ENCODE data around the gene HOXD10.

HOXD10 gene

DNA sequence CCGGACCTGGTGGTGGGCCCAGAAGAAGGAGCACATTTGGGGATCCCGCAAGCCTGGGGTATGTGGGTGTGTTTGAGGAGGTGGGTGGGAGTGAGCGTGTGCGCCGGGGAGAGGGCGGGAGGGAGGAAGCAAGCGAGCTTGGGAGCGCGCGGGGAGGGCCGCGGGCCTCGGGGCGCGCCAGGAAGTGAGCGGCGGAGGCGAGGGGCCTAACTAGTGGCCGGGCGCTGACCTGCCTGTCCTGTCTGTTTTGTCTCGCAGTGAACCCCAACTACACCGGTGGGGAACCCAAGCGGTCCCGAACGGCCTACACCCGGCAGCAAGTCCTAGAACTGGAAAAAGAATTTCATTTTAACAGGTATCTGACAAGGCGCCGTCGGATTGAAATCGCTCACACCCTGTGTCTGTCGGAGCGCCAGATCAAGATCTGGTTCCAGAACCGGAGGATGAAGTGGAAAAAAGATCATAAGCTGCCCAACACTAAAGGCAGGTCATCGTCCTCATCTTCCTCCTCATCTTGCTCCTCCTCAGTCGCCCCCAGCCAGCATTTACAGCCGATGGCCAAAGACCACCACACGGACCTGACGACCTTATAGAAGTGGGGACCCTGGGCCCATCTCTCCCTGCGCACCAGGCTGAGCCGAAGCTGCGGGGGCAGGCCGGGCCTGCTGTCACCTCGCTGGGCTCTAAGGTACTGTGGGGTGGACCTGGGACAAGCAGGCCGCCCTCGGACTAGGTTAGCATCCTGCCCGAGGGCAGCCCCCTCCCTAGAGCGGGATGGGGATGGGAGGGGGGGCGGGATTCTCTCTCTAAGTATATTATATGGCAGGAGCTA lies 36.0 kb downstream of the HOXD10 start:
- no peak for DNase-seq

DNA sequence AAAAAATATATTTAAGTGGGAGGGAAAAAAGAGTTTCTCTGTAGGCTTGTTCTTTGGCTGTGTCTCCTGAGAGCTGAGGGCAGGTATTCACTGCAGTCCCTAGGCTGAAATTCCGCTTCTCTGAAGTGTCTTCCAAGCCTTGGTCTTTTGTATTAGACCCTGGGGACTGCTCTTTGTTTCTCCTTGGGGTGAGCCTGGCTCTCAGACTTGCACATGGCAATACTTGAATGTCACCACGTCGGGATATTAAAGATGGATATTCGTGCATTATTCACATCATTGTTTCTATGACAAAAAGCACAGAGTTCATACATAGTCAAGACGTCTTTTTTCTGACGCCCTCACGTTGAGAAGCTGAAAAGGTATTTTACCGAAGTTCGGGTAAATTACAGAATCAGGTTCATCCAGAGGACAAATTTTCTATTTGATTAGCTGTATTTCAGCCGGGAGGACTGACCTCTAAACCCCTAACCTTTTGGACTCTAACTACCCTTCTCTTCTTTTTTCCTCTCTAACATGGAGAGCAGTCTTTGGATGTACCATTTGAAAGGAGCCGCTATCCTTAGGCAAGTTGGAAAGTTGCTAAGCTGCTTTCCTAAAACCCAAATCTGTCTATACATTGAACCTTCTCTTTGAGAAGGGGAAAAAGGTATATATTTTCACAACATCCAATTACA lies 38.1 kb downstream of the HOXD10 start:
- DNase-seq: no peak

DNA sequence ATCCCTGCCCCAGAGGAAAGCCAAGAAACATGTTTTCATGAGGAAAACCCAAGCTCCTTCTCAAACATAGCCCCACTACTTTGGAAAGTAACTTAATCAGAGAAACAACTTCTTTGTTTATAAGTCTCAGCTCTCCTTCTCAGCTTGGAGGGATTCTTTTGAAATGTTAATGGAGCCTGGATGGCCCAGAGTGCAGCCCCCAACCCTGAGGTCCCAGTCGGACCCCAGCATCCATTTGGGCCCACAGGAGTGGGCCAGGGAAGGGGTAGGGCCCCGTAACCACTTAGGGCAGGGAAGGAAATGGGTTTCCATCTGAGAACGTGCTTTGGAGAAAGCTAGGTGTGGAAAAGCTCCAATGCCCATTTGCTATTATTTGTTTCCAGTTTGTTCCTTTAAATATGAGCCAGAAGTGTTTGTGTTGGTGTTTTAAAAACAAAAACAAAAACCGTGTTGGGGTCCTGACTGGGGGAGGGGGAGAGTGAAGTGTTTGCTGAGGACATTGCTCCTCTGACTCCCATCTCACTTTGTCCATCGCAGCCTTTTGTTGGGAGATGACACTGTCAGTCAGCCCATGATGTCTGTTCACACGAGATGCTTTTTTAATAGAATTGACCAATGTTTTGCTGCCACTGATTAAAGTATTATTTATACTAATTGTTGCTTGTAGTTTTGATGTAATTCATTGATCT lies 38.9 kb downstream of the HOXD10 start:
- no peak for DNase-seq

DNA sequence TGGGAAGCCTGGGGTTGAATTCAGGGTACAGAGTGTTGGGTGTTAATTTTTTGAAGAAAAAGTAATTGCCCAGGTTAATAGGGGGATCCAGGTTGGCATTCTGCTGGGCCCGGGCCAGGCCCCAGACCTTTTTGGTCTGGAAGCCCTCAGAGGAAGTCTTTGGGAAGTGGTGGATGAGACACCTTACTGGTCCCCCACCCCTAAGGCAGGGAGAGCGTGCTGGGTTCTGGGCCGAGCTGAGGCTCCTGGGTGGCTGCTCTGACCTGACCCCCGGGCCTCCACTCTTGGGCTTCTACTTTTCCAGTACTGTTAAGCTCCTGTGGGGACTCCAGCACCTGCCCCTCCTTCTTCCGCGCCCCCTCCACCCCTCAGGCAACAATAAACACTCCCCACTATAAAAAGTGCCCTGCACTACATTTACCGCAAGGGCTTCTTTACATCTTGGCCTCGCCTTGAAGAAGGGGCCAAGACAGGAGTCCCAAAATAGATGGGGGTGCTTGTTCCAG lies 39.8 kb downstream of the HOXD10 start:
- DNase-seq: no peak

DNA sequence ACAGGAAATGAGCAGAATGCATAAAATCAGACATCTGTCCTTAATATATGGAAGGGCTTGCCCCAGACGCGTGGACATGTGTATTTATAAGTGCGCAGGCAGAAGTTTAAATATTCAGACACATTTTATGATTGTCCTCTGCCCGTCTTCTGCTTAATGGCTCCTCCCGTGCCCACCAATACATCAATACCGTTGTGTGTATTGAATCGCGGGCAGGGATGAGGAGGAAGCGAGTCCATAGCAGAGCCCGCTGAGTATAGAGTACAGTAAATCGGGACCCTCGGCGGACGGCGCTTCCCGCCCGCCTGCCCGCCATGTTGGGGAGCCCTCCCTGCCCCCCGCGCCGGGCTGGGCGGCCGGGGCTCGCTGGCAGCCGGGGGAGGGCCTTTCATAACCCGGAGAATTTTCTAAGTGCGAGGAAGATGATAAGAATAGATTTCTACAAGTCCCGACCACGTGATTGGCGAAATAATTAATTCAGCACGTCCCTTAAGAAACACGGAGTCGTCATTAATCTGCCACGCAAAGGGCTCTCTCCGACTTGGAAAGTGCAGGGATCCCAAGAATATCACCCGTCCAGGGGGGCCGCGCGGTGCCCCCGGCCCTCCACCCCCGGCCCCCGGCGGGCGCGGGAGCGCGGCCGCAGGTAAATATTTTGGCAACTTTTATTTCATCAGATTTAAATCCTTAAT lies 40.4 kb downstream of the HOXD10 start, which contains the start of gene HOXD3:
TSS of gene HOXD3 (plus strand) at position 501 of the 692 bp plus-strand sequence. CDS start 11,808 bp downstream, outside the sequence.
- DNase-seq: no peak

DNA sequence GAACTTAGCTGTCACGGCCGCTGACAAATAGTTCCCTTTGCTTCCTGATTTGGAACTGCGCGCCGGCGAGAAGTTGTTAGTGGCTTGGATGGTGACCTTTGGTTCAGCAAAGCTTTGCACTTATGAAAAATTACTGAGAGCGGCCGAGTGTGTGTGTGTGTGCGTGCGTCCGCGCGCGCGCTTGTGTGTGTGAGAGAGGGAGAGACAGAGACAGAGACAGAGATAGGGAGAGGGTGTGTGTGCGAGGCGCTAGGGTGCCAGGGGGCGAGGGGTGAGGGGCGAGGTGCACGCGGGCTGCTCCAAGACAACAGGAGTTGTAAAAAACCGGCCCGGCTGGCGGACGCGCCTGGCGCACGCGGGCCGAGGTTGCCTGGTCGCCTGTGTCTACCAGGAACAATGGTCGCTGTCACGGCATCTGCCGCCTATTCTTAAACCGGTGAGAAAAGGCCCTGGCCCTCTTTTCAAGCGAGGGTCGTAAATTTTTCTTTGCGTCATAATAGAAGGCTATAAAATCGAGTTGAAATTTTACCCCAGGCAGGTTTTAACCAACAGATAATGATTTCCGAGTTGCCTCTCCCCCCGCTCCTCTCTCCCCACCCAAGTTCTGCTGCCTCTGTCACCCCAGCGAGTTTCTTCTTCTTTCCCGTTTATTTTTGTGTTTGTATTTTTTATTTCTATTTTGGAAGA lies 41.1 kb downstream of the HOXD10 start:
- no peak for DNase-seq

DNA sequence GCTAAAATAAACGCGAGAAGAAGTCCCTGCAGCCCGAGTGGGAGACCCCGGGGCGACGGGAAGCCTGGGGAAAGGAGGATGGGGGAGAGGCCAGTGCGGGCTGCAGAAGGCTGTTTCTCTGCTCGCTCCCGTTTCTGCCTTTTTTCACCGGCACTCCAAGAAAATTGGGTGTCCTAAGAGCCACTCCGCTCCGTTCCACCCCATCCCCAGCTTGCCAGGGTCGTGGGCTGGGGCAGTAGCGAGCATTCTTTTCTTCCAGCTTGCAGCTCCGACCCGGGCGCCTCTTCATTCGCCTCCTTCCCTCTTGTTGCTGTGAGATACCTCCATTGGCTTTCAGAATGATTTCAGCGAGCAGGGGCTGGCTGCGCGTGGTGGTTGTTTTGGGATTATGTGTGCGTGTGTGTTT lies 41.6 kb downstream of the HOXD10 start:
- no peak for DNase-seq

DNA sequence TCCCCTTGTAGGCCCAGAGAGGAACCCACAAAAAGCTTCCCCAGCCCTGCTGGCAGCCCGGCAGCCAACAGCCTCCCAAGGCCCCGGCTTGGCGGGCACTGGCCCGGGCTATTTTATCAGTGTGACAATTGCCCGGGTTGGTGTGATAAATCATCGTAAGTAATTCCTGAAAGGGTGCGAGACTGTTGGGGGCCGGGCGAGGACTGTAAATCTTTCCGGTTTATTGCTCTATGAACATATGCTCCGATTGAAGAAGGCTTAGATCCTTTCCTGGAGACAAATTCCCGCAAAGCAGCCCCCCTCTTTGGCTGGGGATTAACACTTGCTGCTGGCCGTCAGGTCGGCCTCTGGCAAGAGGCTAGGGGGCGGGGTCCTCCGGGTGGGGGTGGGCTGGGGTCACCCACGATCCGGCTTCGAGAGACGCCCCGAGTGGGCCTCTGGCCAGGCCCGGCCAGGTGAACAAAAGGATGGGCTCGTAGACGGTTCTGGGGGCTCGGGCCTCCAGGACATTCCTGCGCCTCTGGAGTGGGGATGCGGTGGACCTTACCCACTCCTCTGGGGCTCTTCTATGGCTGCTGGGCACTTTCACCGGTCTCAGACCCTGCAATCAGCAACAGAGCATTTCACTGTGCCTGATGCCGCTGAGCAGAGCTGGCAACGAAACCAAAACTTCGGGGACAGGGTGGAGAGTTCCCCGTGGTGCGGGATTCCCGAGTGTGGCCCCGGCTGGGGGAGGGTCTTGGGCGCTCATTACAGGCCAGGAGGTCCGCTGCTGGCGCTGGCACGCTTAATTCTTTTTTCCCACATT lies 42.5 kb downstream of the HOXD10 start:
- DNase-seq: no peak

DNA sequence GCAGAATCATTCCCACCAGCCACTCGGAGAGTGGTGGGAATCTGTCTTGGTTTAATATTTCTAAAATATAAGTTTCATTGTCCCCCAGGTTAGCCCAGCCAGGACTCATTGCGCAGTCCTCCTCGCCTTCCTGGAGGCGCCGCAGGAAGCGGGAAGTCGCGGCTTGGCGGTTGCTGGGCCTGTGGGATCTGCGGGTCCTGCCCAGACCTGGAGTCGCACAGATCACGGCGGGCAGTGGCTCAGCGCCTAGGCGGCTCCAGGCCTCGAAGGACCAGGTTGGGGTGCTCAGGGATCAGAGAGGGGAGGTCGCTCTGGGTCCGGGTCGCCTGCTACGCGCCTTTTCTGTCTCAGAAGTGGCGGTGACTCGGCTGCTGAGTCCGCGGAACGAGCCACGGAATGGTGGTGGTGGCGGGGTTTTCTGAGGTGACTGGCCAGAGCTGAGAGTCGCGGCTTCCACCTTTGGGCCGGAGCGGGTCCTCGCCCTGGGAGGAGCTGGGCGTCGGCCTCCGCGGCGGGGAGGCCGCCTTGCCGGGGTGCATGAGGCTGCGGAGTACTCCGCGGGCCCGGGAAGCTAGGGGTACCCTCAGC lies 43.2 kb downstream of the HOXD10 start:
- DNase-seq: no peak

DNA sequence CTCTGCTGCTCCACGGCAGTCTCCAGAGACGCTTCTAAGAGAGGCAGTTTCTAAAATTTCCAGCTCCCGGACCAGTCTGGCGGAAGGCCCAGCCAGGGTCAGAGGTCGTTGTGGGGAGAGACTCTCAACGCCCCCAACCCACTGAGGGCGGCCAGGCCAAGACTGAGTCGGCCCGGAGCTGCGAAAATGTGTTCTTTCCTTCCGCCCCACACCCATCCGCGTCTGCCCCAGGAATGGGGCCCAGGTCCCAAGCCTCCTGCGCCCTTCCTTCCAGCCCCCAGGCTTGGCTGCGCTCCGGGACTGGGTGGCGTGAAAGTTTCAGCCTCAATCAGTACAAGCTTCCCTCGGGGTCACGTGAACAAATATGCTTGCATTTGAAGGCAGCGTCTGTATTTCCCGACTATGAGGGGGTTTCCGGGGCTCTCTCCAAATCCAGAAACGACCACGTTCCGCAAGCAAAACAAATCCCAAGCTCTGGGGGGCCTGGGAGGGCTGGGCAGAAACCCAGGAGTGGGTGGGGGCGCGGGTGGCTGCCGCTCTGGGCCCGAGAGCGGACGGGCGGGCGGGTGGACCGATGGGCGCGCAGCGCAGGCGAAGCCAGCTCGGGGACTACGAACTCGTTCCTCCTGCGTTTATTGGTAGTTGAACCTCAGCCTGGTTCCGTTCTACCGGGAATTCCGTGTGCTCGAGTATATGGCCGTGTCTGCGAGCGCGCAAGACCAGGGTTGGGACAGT lies 43.8 kb downstream of the HOXD10 start:
- DNase-seq: no peak

DNA sequence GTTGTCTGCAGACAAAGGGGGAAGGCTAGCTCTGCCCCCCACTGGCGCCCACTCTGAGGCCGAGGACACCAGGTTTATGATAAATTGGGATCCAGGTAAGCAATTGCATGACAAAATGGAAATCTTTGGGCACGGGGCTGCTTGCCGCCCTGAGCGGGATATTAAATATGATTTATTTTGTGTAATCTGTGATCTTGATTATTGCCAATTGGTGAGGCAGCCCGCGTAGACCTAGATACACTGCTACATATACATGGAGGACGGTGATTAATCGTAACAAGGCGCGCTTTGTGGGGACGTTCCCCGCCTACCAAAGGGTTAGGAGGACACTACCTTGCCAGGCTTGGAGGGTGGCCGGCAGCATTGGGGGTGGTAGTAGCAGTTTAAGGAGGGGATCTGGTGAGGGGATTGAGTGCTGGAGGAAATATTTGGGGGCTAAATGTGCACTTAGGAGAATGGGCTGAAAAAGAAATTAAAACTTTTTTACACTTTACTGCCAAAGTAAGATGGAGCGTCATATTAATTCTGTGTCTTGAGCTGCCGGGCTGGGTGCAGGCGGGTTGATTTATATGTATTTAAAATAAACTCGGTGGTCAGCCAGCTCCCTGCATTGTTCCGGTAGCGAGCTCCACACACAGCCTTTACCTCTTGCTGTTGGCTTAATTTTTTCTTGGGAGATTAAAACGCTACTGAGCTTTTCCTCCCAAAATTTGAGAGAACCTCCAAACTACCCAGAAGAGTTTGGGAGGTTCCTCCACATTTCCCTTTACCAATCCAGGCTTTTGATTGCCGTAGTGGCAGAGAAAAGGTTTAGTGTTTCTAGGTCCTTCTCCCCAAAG lies 44.6 kb downstream of the HOXD10 start:
- no peak for DNase-seq

DNA sequence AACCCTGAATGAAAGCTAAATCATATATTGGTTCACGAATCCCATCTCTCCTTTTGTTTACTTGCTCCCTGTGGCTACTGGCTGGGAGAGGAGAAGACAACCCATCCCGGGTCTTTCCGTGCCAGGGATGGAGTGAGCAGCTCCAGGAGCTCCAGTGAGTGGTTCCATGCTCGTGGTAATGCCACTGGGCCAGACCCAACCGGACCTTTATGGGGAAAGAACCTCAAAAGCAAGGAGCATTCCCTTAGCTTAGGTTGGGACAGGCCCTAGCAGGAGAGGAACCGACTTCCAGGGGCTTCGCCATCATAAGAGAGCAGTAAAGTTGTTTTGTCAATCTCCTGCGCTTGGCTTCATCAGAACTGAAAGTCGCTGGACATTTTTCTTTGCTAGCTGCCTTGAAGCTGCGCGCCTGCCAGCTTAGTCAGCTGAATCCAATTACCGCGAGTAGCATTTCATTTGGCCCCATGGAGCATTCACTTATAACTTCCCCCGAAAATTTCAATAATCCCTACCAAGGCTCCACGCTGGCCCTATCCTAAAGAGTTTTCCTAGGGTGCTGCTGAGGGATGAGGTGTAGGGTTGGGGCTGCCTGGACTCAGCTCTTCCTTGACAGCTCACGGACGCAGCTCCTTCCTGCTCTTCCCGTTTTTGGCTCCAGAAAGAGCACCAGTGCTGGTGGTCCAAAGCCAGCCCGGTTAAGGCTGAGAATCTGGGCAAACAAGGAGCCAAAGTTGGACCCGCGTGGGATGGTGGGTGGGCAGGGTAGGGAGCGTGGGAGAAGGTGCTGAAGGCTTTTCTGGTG lies 45.4 kb downstream of the HOXD10 start:
- DNase-seq: no peak

DNA sequence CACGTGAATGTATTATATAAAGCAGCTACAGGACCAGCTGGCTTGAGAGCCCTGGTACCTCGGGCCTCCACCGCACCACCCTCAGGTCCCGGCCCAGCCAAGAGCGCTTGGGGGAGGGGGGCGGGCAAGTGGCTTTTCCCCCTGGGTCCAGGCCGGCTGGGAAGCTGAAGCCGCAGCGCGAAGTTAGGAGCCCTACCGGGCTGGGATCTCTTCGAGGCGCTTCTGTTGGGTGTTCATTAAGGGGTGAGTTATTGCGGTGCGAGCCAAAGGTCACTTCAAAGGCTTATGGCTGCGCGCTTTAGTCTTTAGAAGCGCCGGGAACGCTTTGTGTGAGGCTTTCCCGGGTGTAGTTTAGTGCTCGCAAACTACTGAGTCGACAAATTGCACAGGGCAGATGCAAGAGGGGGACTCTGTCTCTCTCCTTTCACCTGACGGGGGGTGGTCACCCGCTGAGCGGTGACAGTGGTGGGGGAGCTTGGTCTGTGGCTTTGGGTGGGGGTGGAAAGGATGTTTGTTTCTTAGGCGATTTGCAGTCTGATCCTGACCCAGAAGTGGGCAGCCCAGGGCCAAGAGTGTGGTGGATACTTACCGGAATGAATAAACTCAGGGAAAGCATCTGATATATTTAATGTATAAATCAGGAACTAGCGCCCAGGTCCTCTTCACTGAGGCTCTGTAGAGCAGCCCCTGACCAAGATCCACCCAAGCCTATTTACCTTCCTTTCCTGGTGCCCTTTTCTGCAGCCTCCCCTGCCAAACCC lies 46.5 kb downstream of the HOXD10 start:
- DNase-seq: no peak

DNA sequence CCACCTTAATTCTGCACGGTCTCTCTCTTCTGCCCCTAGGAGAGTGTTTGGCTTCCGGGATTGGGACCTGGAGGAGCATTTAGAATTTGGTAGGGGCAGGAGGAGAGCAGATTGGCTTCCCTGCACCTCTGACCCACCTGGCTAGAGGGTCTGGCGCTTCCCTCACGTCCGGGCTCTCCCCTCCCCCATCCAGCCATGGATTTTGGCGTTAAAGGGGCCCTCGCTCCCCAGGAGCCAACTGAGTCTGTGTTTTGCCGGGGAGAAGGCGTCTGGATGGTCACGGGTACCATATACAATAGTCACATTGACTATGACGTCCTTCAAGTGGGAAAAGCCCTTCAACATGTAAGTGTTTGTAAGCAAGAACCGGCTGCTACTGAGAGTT lies 47.1 kb downstream of the HOXD10 start:
- no peak for DNase-seq

DNA sequence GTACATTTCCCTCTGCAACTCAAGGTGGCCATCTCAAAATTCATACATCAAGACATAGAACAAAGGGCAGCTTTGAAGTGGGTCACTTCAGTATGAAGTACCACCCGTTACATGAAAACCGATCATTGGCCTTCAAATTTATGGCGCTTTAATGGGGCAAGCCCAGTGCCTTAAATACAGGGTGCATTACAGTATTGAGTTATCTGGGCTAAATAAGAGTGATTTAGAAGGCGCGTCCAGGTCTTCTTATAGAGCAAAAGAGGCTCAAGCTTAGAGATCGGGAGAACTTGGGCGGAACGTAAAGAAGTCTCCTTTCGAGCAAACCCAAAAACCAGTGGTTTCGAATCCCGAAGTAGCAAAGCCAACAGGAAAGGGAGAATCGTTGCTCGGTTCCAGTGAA lies 47.6 kb downstream of the HOXD10 start:
- DNase-seq: no peak

DNA sequence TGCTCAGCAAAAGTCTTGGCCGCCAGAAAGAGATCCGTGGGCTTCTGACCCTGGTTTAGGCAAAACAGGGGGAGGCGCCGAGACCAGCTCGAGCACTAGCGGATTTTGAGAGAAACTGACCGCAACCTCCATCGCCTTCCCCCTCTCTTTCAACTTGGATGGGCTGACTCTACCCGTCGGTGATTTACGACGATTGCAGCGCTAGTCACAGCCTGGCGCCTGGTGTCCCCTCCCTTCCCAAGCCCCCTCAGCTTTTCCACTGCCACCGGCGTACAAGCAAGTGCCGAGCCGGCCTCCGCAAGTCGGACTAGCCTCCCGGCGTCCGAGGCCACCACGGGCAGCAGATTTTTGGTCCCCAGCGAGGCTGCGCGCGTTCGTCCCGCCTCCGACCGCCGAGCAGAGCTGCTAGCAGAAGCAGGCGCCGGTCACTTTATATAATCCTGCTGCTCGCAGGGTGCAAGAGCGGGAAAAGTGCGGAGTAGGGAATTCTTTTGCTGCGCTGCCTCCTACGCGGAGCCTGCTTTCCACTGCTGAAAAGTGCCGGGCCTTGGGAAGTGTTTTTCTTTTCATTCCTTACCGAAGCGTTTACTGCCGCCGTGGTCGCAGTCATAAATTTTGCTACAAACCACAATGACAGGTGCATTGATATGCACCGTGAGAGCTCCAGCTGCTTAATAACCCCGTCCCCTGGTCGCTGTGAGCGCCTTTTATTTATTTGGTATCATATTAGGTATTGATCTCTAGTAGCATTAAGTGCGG lies 48.2 kb downstream of the HOXD10 start:
- no peak for DNase-seq
